ENCODE results near the gene JPH2. TPM values are rescaled to one million over a fixed set of nuclear protein-coding genes. Genes with fewer than 3 reads are reported as not detected.
"Not testable (repeated sequence)": the region's sequence is repeated elsewhere in the genome, so short reads cannot be mapped to it uniquely, and the experiment has no call there.

Gene JPH2
- total RNA-seq, 1 donor from 2014 or later, result 4.6 TPM

GRCh38 chr20:44135417-44136204 is 51.4 kb downstream of the JPH2 start:
- peaks cover 3% of the 10 kb centered on the region for H3K27me3 ChIP-seq (ENCODE audit: low read depth)
- intact Hi-C loops (cut with DNase I), result no loop called here
- TF ChIP-seq CTCF (IDR thresholded peaks at IDR 0.05), result no peak
- H3K4me1 ChIP-seq, result peaks cover 4% of the 10 kb centered on the region
- no peaks in the 10 kb centered on the region for H3K36me3 ChIP-seq
- no peak overlapping the region for H3K27ac ChIP-seq
- no peak overlapping the region for H3K4me3 ChIP-seq
- DNase-seq, result no peak
- H3K9me3 ChIP-seq, result no peaks in the 10 kb centered on the region
- ATAC-seq, result no peak

- no peak overlapping the region for H3K27ac ChIP-seq
Measured at GRCh38 chr20:44135012-44135412, 52.0 kb downstream of the JPH2 start.

GRCh38 chr20:44133424-44133823 is 53.6 kb downstream of the JPH2 start:
- Histone ChIP-seq H3K9me3 (no peaks in the 10 kb centered on the region), H3K27ac (no peak overlapping the region), H3K4me3 (no peak overlapping the region), H3K27me3 (ENCODE audit: low read depth) (no peaks in the 10 kb centered on the region), H3K36me3 (no peaks in the 10 kb centered on the region), H3K4me1 (peaks cover 4% of the 10 kb centered on the region)
- intact Hi-C loops (cut with DNase I), result no loop called here
- ATAC-seq, result no peak
- no peak for TF ChIP-seq CTCF (IDR thresholded peaks at IDR 0.05)
- no peak for DNase-seq

More at GRCh38 chr20:44135012-44135412, 52.0 kb downstream of the JPH2 start:
- ATAC-seq (no peak), DNase-seq (no peak)
- no peak for TF ChIP-seq CTCF (IDR thresholded peaks at IDR 0.05)
- Histone ChIP-seq H3K27me3 (ENCODE audit: low read depth) (no peaks in the 10 kb centered on the region), H3K36me3 (no peaks in the 10 kb centered on the region), H3K4me3 (no peak overlapping the region), H3K4me1 (peaks cover 4% of the 10 kb centered on the region), H3K9me3 (no peaks in the 10 kb centered on the region)
- intact Hi-C loops (cut with DNase I), result no loop called here

- DNase-seq, result no peak
- no peak for ATAC-seq
- H3K4me1 ChIP-seq, result no peaks in the 10 kb centered on the region
- no peak for TF ChIP-seq CTCF (IDR thresholded peaks at IDR 0.05)
- no peaks in the 10 kb centered on the region for H3K36me3 ChIP-seq
- H3K9me3 ChIP-seq, result no peaks in the 10 kb centered on the region
- no peak overlapping the region for H3K27ac ChIP-seq
- no peaks in the 10 kb centered on the region for H3K27me3 ChIP-seq (ENCODE audit: low read depth)
- H3K4me3 ChIP-seq, result no peak overlapping the region
- intact Hi-C loops (cut with DNase I), result no loop called here
Measured at GRCh38 chr20:44131704-44132103, 55.3 kb downstream of the JPH2 start.

GRCh38 chr20:44129911-44130718 is 56.9 kb downstream of the JPH2 start:
- no peak for DNase-seq
- Histone ChIP-seq H3K36me3 (no peaks in the 10 kb centered on the region), H3K9me3 (no peaks in the 10 kb centered on the region), H3K27me3 (ENCODE audit: low read depth) (no peaks in the 10 kb centered on the region), H3K27ac (no peak overlapping the region), H3K4me1 (no peaks in the 10 kb centered on the region), H3K4me3 (no peak overlapping the region)
- TF ChIP-seq CTCF (IDR thresholded peaks at IDR 0.05), result no peak
- no peak for ATAC-seq
- intact Hi-C loops (cut with DNase I), result no loop called here

GRCh38 chr20:44129300-44129699 is 57.7 kb downstream of the JPH2 start:
- H3K27ac ChIP-seq; ATAC-seq; H3K9me3 ChIP-seq; H3K4me3 ChIP-seq; H3K36me3 ChIP-seq; intact Hi-C loops (cut with DNase I); H3K27me3 ChIP-seq (ENCODE audit: low read depth); H3K4me1 ChIP-seq; DNase-seq: not testable (repeated sequence)

All from lower lobe of right lung (tissue), 2 donors.